ENCODE results near the gene GALNT13. TPM values are rescaled to one million over a fixed set of nuclear protein-coding genes. Genes with fewer than 3 reads are reported as not detected.

Gene GALNT13
- total and polyA plus RNA-seq, 2 of the 13 experiments (the other 11 are each of a cell fraction or from before 2014, with no cell fraction given), result 1.3 to 5.0 TPM

- no peak for TF ChIP-seq BRF2 (CRISPR knock-in tag; IDR thresholded peaks at IDR 0.05)
These were observed 464.5 kb downstream of the GALNT13 start (continued) for GRCh38 chr2:154336201-154336600.

GRCh38 chr2:154338352-154338967 lies 466.7 kb downstream of the GALNT13 start:
- ChIA-PET POLR2A (no interaction called here), CTCF (ENCODE audit: low intra/inter-chr PET ratio, low total read pairs) (no interaction called here)
- in situ Hi-C loops (cut with HindIII; ENCODE audit: extremely low pct_ligation_motif_present, low pct_unique_long_range_greater_than_20kb) (no loop called here), intact Hi-C loops (cut with micrococcal nuclease; ENCODE audit: unreplicated experiment) (no loop called here)
- Histone ChIP-seq H2AFZ (ENCODE audit: low read length) (no peak overlapping the region), H3K27ac (ENCODE audit: extremely low read length, insufficient read depth, low read length) (no peak overlapping the region), H4K20me1 (ENCODE audit: insufficient read depth, low read length) (no peaks in the 10 kb centered on the region), H3K36me3 (replicated peaks in 1 of 2; ENCODE audit: control insufficient read depth in 1 of 2, insufficient read depth in 2 of 2, low read length in 2 of 2) (no peaks in the 10 kb centered on the region), H3K4me2 (ENCODE audit: low read depth, low read length) (no peak overlapping the region), H3K9me3 (ENCODE audit: low read length) (no peaks in the 10 kb centered on the region), H3K4me1 (ENCODE audit: insufficient read depth, low read length) (no peaks in the 10 kb centered on the region), H3K4me3 (replicated peaks in 1 of 3; ENCODE audit: insufficient read depth in 1 of 3, low read depth in 2 of 3, low read length in 3 of 3) (no peak overlapping the region), H3K79me2 (ENCODE audit: insufficient read depth, low read length) (no peaks in the 10 kb centered on the region), H3K27me3 (ENCODE audit: control insufficient read depth in 1 of 2, insufficient read depth in 2 of 2, low read length in 2 of 2) (no peaks in the 10 kb centered on the region), H3K9ac (ENCODE audit: insufficient read depth, low read depth, low read length) (no peak overlapping the region)
- no TSS peak for BruUV-seq (replicated peaks)
- no peak for ATAC-seq
- DNase-seq (ENCODE audit: low spot score), result no peak
- no peak for FAIRE-seq
- no peak for TF ChIP-seq POGK (CRISPR knock-in tag; conservative IDR thresholded peaks at IDR 0.05)
- no peak for TF ChIP-seq AHDC1 (CRISPR knock-in tag; IDR thresholded peaks at IDR 0.05; ENCODE audit: borderline replicate concordance)
- no peak for TF ChIP-seq NFIC (IDR thresholded peaks at IDR 0.05; ENCODE audit: low read length)
- TF ChIP-seq CERS6 (CRISPR knock-in tag; IDR thresholded peaks at IDR 0.05), result no peak
- TF ChIP-seq IKZF1 (IDR thresholded peaks at IDR 0.05), result no peak
- TF ChIP-seq TERF1 (CRISPR knock-in tag; IDR thresholded peaks at IDR 0.05), result no peak
- no peak for TF ChIP-seq PREB (CRISPR knock-in tag; IDR thresholded peaks at IDR 0.05)
- WGBS (ENCODE audit: low lambda C conversion rate), result 6% methylated on average over 2 of the region's 3 CpGs
